Smooth muscle cell (in vitro differentiated cells): ENCODE measurements around the gene ATE1. TPM values are rescaled to one million over a fixed set of nuclear protein-coding genes. Genes with fewer than 3 reads are reported as not detected.

Source experiments
- DNase-seq: peaks from one replicate; lab custom pipeline; 2025; ENCODE audit not compliant: unreplicated experiment; lab: John Stamatoyannopoulos, UW
- H2AFZ ChIP-seq: fragments of 200-600 bp; sonication (generic); 2 replicates; pipeline ENCODE4 v1.6.0; 2016; ENCODE audit warnings: antibody characterized with exemption, low read depth, mild to moderate bottlenecking
- H3F3A ChIP-seq: fragments of 200-600 bp; sonication (generic); 2 replicates; pipeline ENCODE4 v1.6.0; 2017; ENCODE audit warnings: antibody characterized with exemption, low read depth
- H3K27ac ChIP-seq: fragments of 200-600 bp; sonication (generic); 2 replicates; pipeline ENCODE4 v1.5.1; 2016; ENCODE audit warnings: low read depth, mild to moderate bottlenecking
- H3K27me3 ChIP-seq: fragments of 200-600 bp; sonication (generic); 2 replicates; pipeline ENCODE4 v1.6.1; 2016; ENCODE audit warnings: low read depth, mild to moderate bottlenecking
- H3K36me3 ChIP-seq: fragments of 200-600 bp; sonication (generic); 2 replicates; pipeline ENCODE4 v1.5.1; 2016; ENCODE audit warnings: low read depth
- H3K4me1 ChIP-seq: fragments of 200-600 bp; sonication (generic); 2 replicates; pipeline ENCODE4 v1.5.1; 2016; ENCODE audit warnings: low read depth
- H3K4me2 ChIP-seq: fragments of 200-600 bp; sonication (generic); 2 replicates; pipeline ENCODE4 v1.6.0; 2016; ENCODE audit warnings: mild to moderate bottlenecking
- H3K4me3 ChIP-seq: fragments of 200-600 bp; sonication (generic); 2 replicates; pipeline ENCODE4 v1.5.1; 2016; ENCODE audit warnings: mild to moderate bottlenecking
- H3K79me2 ChIP-seq: fragments of 200-600 bp; sonication (generic); 2 replicates; pipeline ENCODE4 v1.6.0; 2016; ENCODE audit warnings: low read depth, mild to moderate bottlenecking
- H3K9ac ChIP-seq: fragments of 200-600 bp; sonication (generic); 2 replicates; pipeline ENCODE4 v1.6.0; 2016; ENCODE audit warnings: low read depth
- H3K9me3 ChIP-seq: fragments of 200-600 bp; sonication (generic); replicated peaks from 2 replicates; pipeline ENCODE4 v1.5.1; 2016; ENCODE audit warnings: low read depth
- H4K20me1 ChIP-seq: fragments of 200-600 bp; sonication (generic); 2 replicates; pipeline ENCODE4 v1.6.0; 2016; ENCODE audit warnings: low read depth
- CTCF ChIP-seq: fragments of 200-600 bp; sonication (generic); IDR thresholded peaks from 2 replicates; pipeline ENCODE4 v1.5.1; 2017; ENCODE audit warnings: borderline replicate concordance, mild to moderate bottlenecking, antibody characterized with exemption; ENCODE audit not compliant: insufficient read depth, poor library complexity, severe bottlenecking
- WGBS: methylation state at CpG from one replicate; pipeline ENCODE4 v1.1.7; 2016; ENCODE audit warnings: low lambda C conversion rate; 5-methylcytosine and 5-hydroxymethylcytosine counted together
- polyA plus RNA-seq: library from polyadenylated mRNA; unstranded; fragments of >200 nt; fragmentation: Nextera tagmentation; extraction: Ambion mirVana; gene quantifications from 2 replicates; pipeline ENCODE4 v1.2.1, GENCODE V29; 2016
- total RNA-seq: library from RNA; depleted of rRNA; stranded (reverse); fragments of >200 nt; gene quantifications from 2 replicates; pipeline ENCODE4 v1.2.3, GENCODE V29; 2014

ATE1 gene
- total and polyA plus RNA-seq, 2 experiments from 2014 or later: 9.1 to 20.7 TPM

- no peak for DNase-seq
- Histone ChIP-seq H3K36me3 (no peaks in the 10 kb centered on the region), H3K27me3 (no peaks in the 10 kb centered on the region), H2AFZ (peak overlapping the region; percentile 99), H3F3A (peaks cover 21% of the 10 kb centered on the region), H3K9me3 (no peaks in the 10 kb centered on the region), H3K4me1 (peaks cover 12% of the 10 kb centered on the region), H3K4me3 (peak overlapping the region; percentile 98), H3K27ac (peak overlapping the region; percentile 95), H4K20me1 (no peaks in the 10 kb centered on the region), H3K9ac (peak overlapping the region; percentile 96), H3K4me2 (peak overlapping the region; percentile 91), H3K79me2 (peaks cover 37% of the 10 kb centered on the region)
- 7% methylated on average over 18 of the region's 20 CpGs for WGBS
- no peak for TF ChIP-seq CTCF
Observed at GRCh38 chr10:121928528-121928884, 675 bp upstream of the ATE1 start.

- peak overlapping the region; percentile 95 for H3K27ac ChIP-seq
- TF ChIP-seq CTCF: no peak
- H3K27me3 ChIP-seq: no peaks in the 10 kb centered on the region
- under 1% methylated on average over 44 of the region's 48 CpGs for WGBS
- H3K79me2 ChIP-seq: peaks cover 43% of the 10 kb centered on the region
- H2AFZ ChIP-seq: peak overlapping the region; percentile 99
- peaks cover 12% of the 10 kb centered on the region for H3K4me1 ChIP-seq
- H3K36me3 ChIP-seq: no peaks in the 10 kb centered on the region
- peak overlapping the region; percentile 91 for H3K4me2 ChIP-seq
- H3K9me3 ChIP-seq: no peaks in the 10 kb centered on the region
- H3F3A ChIP-seq: peaks cover 28% of the 10 kb centered on the region
- peak overlapping the region; percentile 98 for H3K4me3 ChIP-seq
- DNase-seq: peak; percentile 70
- H3K9ac ChIP-seq: peak overlapping the region; percentile 96
- no peaks in the 10 kb centered on the region for H4K20me1 ChIP-seq
Observed at GRCh38 chr10:121927318-121927840, 452 bp downstream of the ATE1 start.

- no peak for DNase-seq
- peak overlapping the region; percentile 99 for H2AFZ ChIP-seq
- peak overlapping the region; percentile 98 for H3K4me3 ChIP-seq
- peaks cover 34% of the 10 kb centered on the region for H3F3A ChIP-seq
- H3K27ac ChIP-seq: peak overlapping the region; percentile 95
- peaks cover 43% of the 10 kb centered on the region for H3K79me2 ChIP-seq
- H4K20me1 ChIP-seq: no peaks in the 10 kb centered on the region
- no peaks in the 10 kb centered on the region for H3K9me3 ChIP-seq
- no peaks in the 10 kb centered on the region for H3K36me3 ChIP-seq
- H3K4me1 ChIP-seq: peaks cover 18% of the 10 kb centered on the region
- H3K9ac ChIP-seq: peak overlapping the region; percentile 96
- H3K27me3 ChIP-seq: no peaks in the 10 kb centered on the region
- no peak for TF ChIP-seq CTCF
- WGBS: 2% methylated on average over 20 of the region's 20 CpGs
- H3K4me2 ChIP-seq: peak overlapping the region; percentile 91
Observed at GRCh38 chr10:121926671-121927317, 1.0 kb downstream of the ATE1 start.

- no peaks in the 10 kb centered on the region for H4K20me1 ChIP-seq
- no peak for DNase-seq
- no peaks in the 10 kb centered on the region for H3K27me3 ChIP-seq
- peaks cover 36% of the 10 kb centered on the region for H3F3A ChIP-seq
- peak overlapping the region; percentile 98 for H3K4me3 ChIP-seq
- WGBS: 95% methylated on average over 4 of the region's 4 CpGs
- H2AFZ ChIP-seq: no peak overlapping the region
- H3K9ac ChIP-seq: peak overlapping the region; percentile 96
- H3K4me2 ChIP-seq: peak overlapping the region; percentile 91
- no peaks in the 10 kb centered on the region for H3K9me3 ChIP-seq
- peaks cover 24% of the 10 kb centered on the region for H3K4me1 ChIP-seq
- no peaks in the 10 kb centered on the region for H3K36me3 ChIP-seq
- no peak for TF ChIP-seq CTCF
- peak overlapping the region; percentile 95 for H3K27ac ChIP-seq
- peaks cover 43% of the 10 kb centered on the region for H3K79me2 ChIP-seq
Observed at GRCh38 chr10:121926157-121926556, 1.7 kb downstream of the ATE1 start.
